T-helper 17 cell (primary cell): ENCODE measurements around the gene BBS5. TPM values are rescaled to one million over a fixed set of nuclear protein-coding genes. Genes with fewer than 3 reads are reported as not detected.
"Not testable (repeated sequence)": the region's sequence is repeated elsewhere in the genome, so short reads cannot be mapped to it uniquely, and the experiment has no call there.

ENCODE experiments used
- ATAC-seq: fragments of 150-1000 bp; cut with Tn5 transposase; 2 replicates; pipeline ENCODE4 v1.10.0; 2021; ENCODE audit warnings: mild to moderate bottlenecking, moderate library complexity
- DNase-seq, 3 donors: peaks; one replicate each; pipeline versions ENCODE4 v3.0.0 to v3.0.0-alpha.2; 2020 to 2021
- H3K9me3 ChIP-seq: one replicate; pipeline ENCODE4 v1.7.0; 2013; ENCODE audit warnings: low read length, mild to moderate bottlenecking; ENCODE audit not compliant: control insufficient read depth, poor library complexity, severe bottlenecking
- H3K27ac Mint-ChIP-seq: one replicate; pipeline ENCODE4 v1.8.0; 2022; ENCODE audit warnings: mild to moderate bottlenecking, moderate library complexity, mixed read lengths
- H3K27me3 Mint-ChIP-seq: one replicate; pipeline ENCODE4 v1.8.0; 2022; ENCODE audit warnings: mixed read lengths
- H3K36me3 Mint-ChIP-seq: one replicate; pipeline ENCODE4 v1.8.0; 2022; ENCODE audit warnings: low read depth, mixed read lengths
- H3K4me1 Mint-ChIP-seq: one replicate; pipeline ENCODE4 v1.8.0; 2022; ENCODE audit warnings: mild to moderate bottlenecking, mixed read lengths
- H3K4me3 Mint-ChIP-seq: one replicate; pipeline ENCODE4 v1.8.0; 2022; ENCODE audit warnings: mild to moderate bottlenecking, moderate library complexity, mixed read lengths
- total RNA-seq, 4 donors: library from RNA in 2 of 4; stranded (reverse) in 2 of 4; gene quantifications; one replicate each; pipeline ENCODE4 v1.2.3 and lab custom pipeline; 2022 to 2026

The BBS5 gene
- total RNA-seq, 2 donors from 2014 or later, result 2.0 to 2.9 TPM

DNA sequence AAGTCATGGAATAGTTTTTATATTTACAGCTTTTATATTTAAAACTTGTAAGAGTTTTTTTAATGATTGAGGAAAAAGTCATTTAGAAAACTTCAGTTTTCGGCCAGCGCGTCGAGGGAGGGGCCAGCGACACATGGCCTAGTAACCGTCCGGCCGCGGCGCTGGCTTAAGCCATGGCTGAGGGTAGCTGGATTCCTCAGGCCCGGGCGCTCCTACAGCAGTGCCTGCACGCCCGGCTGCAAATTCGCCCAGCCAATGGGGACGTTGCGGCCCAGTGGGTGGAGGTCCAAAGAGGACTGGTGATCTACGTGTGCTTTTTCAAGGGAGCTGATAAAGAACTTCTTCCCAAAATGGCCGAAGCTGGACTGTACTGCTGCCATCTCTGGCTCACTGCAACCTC lies 25.4 kb downstream of the BBS5 start:
- H3K9me3 ChIP-seq, result no peaks in the 10 kb centered on the region
- no peak overlapping the region for H3K27ac Mint-ChIP-seq
- no peak for DNase-seq
- no peaks in the 10 kb centered on the region for H3K4me1 Mint-ChIP-seq
- H3K27me3 Mint-ChIP-seq, result no peaks in the 10 kb centered on the region
- no peaks in the 10 kb centered on the region for H3K36me3 Mint-ChIP-seq
- H3K4me3 Mint-ChIP-seq, result no peak overlapping the region
- ATAC-seq, result no peak

DNA sequence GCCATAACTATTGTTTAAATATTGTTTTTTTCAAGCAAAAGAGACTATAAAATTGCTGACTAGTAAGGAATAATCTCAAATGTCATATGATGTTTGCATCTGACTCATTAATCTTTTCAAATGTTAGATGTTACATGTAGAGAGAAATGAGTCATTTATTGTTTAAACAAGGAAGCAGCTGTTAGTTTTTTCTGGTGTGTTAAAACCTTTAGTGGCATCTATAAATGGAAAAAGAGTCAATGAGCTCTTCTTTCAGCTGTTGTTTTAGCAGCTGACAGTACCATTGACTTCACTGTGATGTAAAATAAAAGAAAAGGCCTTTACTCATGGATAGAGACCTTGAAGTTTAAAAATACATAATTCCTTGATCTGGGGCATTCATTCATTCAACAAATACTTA lies 28.4 kb downstream of the BBS5 start:
- no peaks in the 10 kb centered on the region for H3K27me3 Mint-ChIP-seq
- H3K4me1 Mint-ChIP-seq, result no peaks in the 10 kb centered on the region
- H3K9me3 ChIP-seq, result no peaks in the 10 kb centered on the region
- no peak for ATAC-seq
- DNase-seq, result no peak
- H3K36me3 Mint-ChIP-seq, result no peaks in the 10 kb centered on the region
- H3K27ac Mint-ChIP-seq, result no peak overlapping the region
- H3K4me3 Mint-ChIP-seq, result no peak overlapping the region

DNA sequence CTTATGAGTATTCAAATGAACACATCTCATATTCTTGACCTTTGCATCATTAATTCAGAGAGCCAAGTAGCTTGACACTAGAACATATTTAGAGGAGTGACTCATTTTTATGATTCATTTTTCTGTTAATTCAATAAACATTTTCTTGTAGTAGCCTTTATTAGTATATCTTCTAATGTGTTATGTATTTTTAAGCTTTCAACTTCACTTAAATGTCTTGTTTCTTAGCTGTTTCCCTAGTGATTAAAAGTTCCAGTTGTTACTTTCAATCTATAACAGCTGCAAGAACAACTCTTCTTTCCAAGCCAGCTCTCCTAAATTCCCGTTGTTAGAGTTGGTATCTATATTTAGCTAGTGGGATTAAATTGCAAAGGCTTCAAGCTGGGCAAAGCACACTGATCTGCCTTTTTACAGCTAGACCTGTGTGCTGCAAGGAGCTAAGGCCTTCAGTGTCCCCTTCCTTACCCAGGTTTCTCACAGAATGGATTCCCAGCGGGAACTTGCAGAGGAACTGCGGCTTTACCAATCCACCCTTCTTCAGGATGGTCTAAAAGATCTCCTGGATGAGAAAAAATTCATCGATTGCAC lies 30.1 kb downstream of the BBS5 start, which contains the start of gene KLHL41:
Gene KLHL41 (plus strand): TSS at position 405 of the 588 bp plus-strand sequence. CDS start 77 bp downstream, at position 482.
- Mint-ChIP-seq H3K27me3 (no peaks in the 10 kb centered on the region), H3K4me1 (no peaks in the 10 kb centered on the region), H3K27ac (no peak within 1 kb of the TSS), H3K4me3 (no peak within 1 kb of the TSS), H3K36me3 (no peaks in the 10 kb centered on the region)
- ATAC-seq (no peak), DNase-seq (no peak)
- no peaks in the 10 kb centered on the region for H3K9me3 ChIP-seq

DNA sequence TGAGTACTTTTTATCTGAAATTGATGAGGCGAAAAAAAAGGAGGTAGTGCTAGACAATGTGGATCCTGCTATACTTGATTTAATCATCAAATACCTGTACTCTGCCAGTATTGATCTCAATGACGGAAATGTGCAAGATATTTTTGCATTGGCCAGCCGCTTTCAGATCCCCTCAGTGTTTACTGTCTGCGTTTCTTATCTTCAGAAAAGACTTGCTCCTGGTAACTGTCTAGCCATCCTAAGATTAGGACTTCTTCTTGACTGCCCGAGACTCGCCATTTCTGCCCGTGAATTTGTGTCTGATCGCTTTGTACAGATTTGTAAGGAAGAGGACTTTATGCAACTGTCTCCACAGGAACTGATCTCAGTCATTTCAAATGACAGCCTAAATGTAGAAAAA lies 30.7 kb downstream of the BBS5 start:
- no peaks in the 10 kb centered on the region for H3K9me3 ChIP-seq
- no peaks in the 10 kb centered on the region for H3K27me3 Mint-ChIP-seq
- H3K36me3 Mint-ChIP-seq, result no peaks in the 10 kb centered on the region
- no peaks in the 10 kb centered on the region for H3K4me1 Mint-ChIP-seq
- no peak overlapping the region for H3K4me3 Mint-ChIP-seq
- ATAC-seq, result no peak
- no peak for DNase-seq
- H3K27ac Mint-ChIP-seq, result no peak overlapping the region

DNA sequence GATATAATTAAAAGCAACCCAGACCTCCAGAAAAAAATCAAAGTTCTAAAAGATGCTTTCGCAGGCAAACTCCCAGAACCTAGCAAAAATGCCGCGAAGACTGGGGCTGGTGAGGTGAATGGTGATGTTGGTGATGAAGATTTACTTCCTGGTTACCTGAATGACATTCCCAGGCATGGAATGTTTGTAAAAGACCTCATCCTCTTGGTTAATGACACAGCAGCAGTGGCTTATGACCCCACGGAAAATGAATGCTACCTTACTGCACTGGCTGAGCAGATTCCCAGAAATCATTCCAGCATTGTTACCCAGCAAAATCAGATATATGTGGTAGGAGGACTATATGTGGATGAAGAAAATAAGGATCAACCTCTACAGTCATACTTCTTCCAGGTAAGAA lies 31.2 kb downstream of the BBS5 start:
- DNase-seq (no peak), ATAC-seq (no peak)
- no peak overlapping the region for H3K4me3 Mint-ChIP-seq
- H3K9me3 ChIP-seq, result no peaks in the 10 kb centered on the region
- H3K27ac Mint-ChIP-seq, result no peak overlapping the region
- H3K4me1 Mint-ChIP-seq, result no peaks in the 10 kb centered on the region
- H3K36me3 Mint-ChIP-seq, result peaks cover 2% of the 10 kb centered on the region
- H3K27me3 Mint-ChIP-seq, result no peaks in the 10 kb centered on the region

DNA sequence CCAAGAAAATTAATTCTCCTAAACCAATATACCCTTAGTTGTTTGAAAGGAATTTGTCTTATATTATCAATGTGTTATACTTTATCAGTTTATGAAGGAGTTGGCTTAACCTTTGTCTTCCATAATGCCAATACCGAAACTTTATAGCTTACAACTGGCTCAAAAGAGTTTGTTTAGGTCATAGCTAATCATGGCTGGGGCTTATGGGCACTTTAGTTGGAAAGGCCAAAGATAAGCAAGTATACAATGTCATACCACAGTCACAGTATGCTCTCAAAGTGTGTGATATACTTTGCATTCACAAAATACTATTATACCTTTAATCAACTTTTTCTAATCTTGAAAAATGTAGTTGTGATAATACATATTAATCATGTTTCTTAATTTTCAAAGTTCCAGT lies 32.5 kb downstream of the BBS5 start:
- DNase-seq, result no peak
- H3K27ac Mint-ChIP-seq, result no peak overlapping the region
- H3K36me3 Mint-ChIP-seq, result peaks cover 2% of the 10 kb centered on the region
- H3K4me1 Mint-ChIP-seq, result no peaks in the 10 kb centered on the region
- no peak overlapping the region for H3K4me3 Mint-ChIP-seq
- ATAC-seq, result no peak
- H3K9me3 ChIP-seq, result no peaks in the 10 kb centered on the region
- H3K27me3 Mint-ChIP-seq, result no peaks in the 10 kb centered on the region

DNA sequence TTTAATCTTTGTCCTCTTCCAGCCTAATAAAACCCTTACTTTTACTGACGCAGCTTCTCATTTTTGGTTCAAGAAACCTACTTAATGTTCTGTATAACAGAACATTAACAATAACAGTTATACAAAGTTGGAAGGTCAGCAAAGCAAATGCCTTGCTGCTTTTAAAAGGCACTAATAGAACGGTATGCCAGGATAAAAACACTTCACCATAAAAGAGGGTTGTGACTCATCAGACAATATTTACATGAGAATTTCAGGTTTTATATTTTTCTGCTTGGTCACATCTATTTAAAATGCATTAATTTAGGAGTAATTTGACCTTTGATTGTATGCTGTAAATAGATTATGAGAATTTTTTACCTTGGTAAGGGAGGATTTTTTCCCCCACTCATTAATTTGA lies 33.2 kb downstream of the BBS5 start:
- H3K27ac Mint-ChIP-seq, result no peak overlapping the region
- ATAC-seq (no peak), DNase-seq (no peak)
- no peak overlapping the region for H3K4me3 Mint-ChIP-seq
- H3K4me1 Mint-ChIP-seq, result no peaks in the 10 kb centered on the region
- no peaks in the 10 kb centered on the region for H3K27me3 Mint-ChIP-seq
- no peaks in the 10 kb centered on the region for H3K9me3 ChIP-seq
- H3K36me3 Mint-ChIP-seq, result peaks cover 2% of the 10 kb centered on the region

DNA sequence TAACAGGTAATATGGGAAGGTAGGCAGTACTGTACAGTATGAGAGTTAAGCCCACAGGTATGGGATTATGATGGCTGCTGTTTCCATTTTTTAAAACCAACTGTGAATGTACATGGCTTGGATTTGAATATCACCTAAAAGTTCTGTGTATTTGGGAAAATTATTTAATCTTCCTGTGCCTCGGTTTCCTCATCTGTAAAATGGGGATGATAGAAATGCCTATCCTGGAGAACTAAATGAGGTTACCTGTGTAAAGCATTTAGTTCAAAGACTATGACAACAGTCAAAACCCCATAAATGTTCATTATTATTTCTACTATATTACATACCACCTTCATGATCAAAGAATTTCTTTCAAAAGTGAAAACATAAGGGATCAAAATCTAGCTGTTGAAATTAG lies 33.8 kb downstream of the BBS5 start:
- no peak overlapping the region for H3K4me3 Mint-ChIP-seq
- DNase-seq (no peak), ATAC-seq (no peak)
- no peaks in the 10 kb centered on the region for H3K4me1 Mint-ChIP-seq
- peaks cover 2% of the 10 kb centered on the region for H3K36me3 Mint-ChIP-seq
- no peaks in the 10 kb centered on the region for H3K9me3 ChIP-seq
- H3K27me3 Mint-ChIP-seq, result no peaks in the 10 kb centered on the region
- H3K27ac Mint-ChIP-seq, result no peak overlapping the region

DNA sequence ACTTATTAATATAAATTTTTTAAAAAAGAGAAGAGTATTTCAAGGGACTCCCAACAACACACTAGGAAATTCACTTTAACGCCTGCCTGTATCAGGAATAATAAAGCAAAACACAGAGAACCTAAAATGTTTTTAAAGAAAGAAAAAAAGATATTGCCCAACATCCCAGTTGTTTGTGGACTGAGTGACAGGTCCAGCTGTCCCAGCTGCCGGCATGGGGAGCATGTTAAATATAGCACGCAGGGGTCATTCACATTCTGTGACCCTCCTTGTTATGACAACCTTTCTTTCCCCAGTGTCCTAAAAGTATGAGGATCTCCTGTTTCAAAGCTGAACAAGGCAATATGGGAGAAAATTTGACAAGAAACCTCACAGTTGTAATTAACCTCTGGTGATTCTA lies 34.6 kb downstream of the BBS5 start:
- ATAC-seq (no peak), DNase-seq (no peak)
- Mint-ChIP-seq H3K4me3 (no peak overlapping the region), H3K4me1 (no peaks in the 10 kb centered on the region), H3K27me3 (no peaks in the 10 kb centered on the region), H3K36me3 (peaks cover 2% of the 10 kb centered on the region), H3K27ac (no peak overlapping the region)
- no peaks in the 10 kb centered on the region for H3K9me3 ChIP-seq

DNA sequence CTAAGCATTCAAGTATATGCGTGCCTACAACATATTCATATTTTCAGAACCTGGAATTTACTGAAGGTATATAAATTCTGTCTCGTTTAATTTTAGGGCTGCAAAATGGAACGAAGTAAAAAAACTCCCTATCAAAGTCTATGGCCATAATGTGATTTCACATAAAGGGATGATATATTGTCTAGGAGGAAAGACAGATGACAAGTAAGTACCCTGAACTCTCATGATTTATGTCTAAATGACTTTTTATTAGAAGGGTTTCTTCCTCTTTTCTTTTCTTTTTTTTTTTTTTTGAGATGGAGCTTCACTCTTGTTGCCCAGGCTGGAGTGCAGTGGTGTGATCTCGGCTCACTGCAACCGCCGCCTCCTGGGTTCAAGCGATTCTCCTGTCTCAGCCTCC lies 35.5 kb downstream of the BBS5 start:
- ATAC-seq, DNase-seq, H3K9me3 ChIP-seq, H3K4me1 Mint-ChIP-seq, H3K36me3 Mint-ChIP-seq, H3K4me3 Mint-ChIP-seq, H3K27ac Mint-ChIP-seq, H3K27me3 Mint-ChIP-seq: not testable (repeated sequence)

DNA sequence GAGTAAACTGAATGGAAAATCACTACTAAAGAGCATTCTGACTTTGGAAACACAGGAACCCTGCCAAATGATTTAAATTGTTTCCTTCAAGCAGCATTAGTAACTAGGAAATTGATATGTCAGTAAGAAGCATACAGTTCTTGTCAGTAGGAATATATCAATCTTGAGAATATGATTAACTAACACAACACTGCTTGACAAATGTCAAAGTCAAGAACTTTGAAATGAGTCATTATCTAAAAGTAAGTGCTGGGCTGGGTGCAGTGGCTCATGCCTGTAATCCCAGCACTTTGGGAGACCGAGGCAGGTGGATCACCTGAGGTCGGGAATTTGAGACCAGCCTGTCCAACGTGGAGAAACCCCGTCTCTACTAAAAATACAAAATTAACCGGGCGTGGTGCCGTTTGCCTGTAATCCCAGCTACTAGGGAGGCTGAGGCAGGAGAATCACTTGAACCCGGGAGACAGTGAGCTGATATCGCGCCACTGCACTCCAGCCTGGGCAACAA lies 37.2 kb downstream of the BBS5 start:
- not testable (repeated sequence) for DNase-seq, H3K4me3 Mint-ChIP-seq, H3K27ac Mint-ChIP-seq, H3K36me3 Mint-ChIP-seq, H3K27me3 Mint-ChIP-seq, H3K4me1 Mint-ChIP-seq, ATAC-seq, H3K9me3 ChIP-seq

DNA sequence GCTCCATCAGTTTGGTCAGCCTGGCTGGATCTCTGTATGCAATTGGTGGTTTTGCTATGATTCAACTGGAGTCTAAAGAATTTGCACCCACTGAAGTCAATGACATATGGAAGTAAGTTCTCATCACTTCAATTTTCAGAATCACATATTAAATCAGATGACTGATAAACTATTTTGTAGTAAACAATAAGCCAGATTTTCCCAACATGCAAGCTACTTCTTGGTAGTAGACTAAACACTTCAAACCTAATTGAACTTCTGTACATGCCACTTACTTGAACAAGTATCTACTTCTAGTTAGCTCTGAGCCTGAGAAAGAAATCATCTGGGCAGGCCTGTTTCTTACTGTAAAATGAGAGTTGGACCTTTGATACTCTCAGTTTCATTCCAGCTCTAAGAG lies 41.6 kb downstream of the BBS5 start:
- Mint-ChIP-seq H3K4me3 (no peak overlapping the region), H3K27me3 (no peaks in the 10 kb centered on the region), H3K27ac (no peak overlapping the region), H3K36me3 (no peaks in the 10 kb centered on the region), H3K4me1 (no peaks in the 10 kb centered on the region)
- DNase-seq (no peak), ATAC-seq (no peak)
- no peaks in the 10 kb centered on the region for H3K9me3 ChIP-seq

DNA sequence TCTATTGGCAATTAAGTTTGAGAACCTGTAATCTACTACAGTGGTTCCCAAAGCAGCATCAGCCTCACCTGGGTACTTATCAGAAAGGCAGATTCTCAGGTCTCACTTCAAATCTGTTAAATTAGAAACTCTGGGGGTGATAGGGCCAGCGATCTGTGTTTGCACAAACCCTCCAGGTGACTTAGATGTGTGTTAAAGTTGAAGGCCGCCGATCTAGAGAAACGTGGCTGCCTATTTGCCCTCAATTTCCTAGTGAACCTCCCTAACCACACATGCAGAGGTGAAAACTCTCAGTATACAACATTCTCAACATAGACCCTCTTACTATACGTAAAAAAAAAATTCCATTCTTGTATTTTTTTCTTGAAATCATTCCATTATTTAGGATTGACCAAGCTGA lies 44.4 kb downstream of the BBS5 start:
- H3K27me3 Mint-ChIP-seq, result no peaks in the 10 kb centered on the region
- no peak overlapping the region for H3K4me3 Mint-ChIP-seq
- H3K4me1 Mint-ChIP-seq, result peaks cover 2% of the 10 kb centered on the region
- ATAC-seq, result no peak
- H3K9me3 ChIP-seq, result no peaks in the 10 kb centered on the region
- no peak overlapping the region for H3K27ac Mint-ChIP-seq
- H3K36me3 Mint-ChIP-seq, result peaks cover under 1% of the 10 kb centered on the region
- no peak for DNase-seq

DNA sequence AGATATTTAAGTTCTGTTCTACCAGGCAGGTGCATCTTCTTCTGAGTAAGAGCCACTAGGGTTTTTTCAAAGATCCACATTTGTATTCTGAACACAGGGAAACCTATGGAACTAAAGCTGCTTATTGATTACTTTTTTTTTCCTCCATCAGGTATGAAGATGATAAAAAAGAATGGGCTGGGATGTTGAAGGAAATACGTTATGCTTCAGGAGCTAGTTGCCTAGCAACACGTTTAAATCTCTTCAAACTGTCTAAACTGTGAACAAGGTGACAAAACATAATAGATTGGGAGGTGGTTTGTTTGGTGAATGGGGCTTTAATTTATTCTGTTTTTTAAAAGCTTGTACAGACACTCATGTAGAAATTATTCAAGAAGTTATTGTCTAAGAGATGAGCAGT lies 46.1 kb downstream of the BBS5 start:
- DNase-seq (no peak), ATAC-seq (no peak)
- Mint-ChIP-seq H3K4me1 (peaks cover 8% of the 10 kb centered on the region), H3K27me3 (no peaks in the 10 kb centered on the region), H3K4me3 (no peak overlapping the region), H3K27ac (no peak overlapping the region), H3K36me3 (peaks cover 2% of the 10 kb centered on the region)
- H3K9me3 ChIP-seq, result no peaks in the 10 kb centered on the region
